SK-N-SH (cell line): ENCODE data around the gene SPPL2C. TPM values are rescaled to one million over a fixed set of nuclear protein-coding genes. Genes with fewer than 3 reads are reported as not detected.

Experiments
- CTCF ChIA-PET: fragments of 300-600, 350-600 bp; formaldehyde crosslinking; extraction: SDS; loops from one replicate; lab custom pipeline; 2021; lab: Yijun Ruan, JAX
- POLR2A ChIA-PET: fragments of 350-600 bp; sonication (Branson Sonifier 250); formaldehyde crosslinking; extraction: SDS; loops from one replicate; lab custom pipeline; 2020; ENCODE audit warnings: antibody characterized with exemption, inconsistent platforms; lab: Yijun Ruan, JAX
- DNase-seq: peaks from one replicate; pipeline ENCODE4 v3.0.0; 2012
- H2AFZ ChIP-seq: fragments of 200-600 bp; sonication (generic); 2 replicates; pipeline ENCODE4 v1.8.1; 2016; ENCODE audit warnings: antibody characterized with exemption, mild to moderate bottlenecking, low read depth
- H3F3A ChIP-seq: fragments of 200-600 bp; sonication (generic); replicated peaks from 2 replicates; pipeline ENCODE3; 2016; ENCODE audit warnings: antibody characterized with exemption, mild to moderate bottlenecking; ENCODE audit not compliant: insufficient read depth
- H3K27ac ChIP-seq, 2 experiments: fragments of 200-500 bp in 1 of 2; fragments of 200-600 bp in 1 of 2; sonication (Bioruptor generic) in 1 of 2; sonication (generic), shearing (Covaris generic) in 1 of 2; 2 replicates each; pipeline versions ENCODE4 v1.5.1 to v1.6.1; 2014 to 2016; ENCODE audit warnings: low read depth in 2 of 2, inconsistent platforms in 1 of 2, low read length in 1 of 2, mild to moderate bottlenecking in 1 of 2, mixed read lengths in 1 of 2
- H3K27me3 ChIP-seq: fragments of 200-600 bp; sonication (generic), shearing (Covaris generic); 2 replicates; pipeline ENCODE4 v1.6.1; 2016; ENCODE audit warnings: mixed run types; ENCODE audit not compliant: insufficient read depth
- H3K36me3 ChIP-seq, 2 experiments: fragments of 200-500 bp in 1 of 2; fragments of 200-600 bp in 1 of 2; sonication (Bioruptor generic) in 1 of 2; sonication (generic) in 1 of 2; replicated peaks in 1 of 2; 2 replicates each; pipeline versions ENCODE3 to v1.5.1; 2014 to 2016; ENCODE audit warnings: low read length in 1 of 2, mild to moderate bottlenecking in 1 of 2; ENCODE audit not compliant: insufficient read depth in 2 of 2, control insufficient read depth in 1 of 2
- H3K4me1 ChIP-seq, 2 experiments: fragments of 200-500 bp in 1 of 2; fragments of 200-600 bp in 1 of 2; sonication (Bioruptor generic) in 1 of 2; sonication (generic), shearing (Covaris generic) in 1 of 2; 2 replicates each; pipeline versions ENCODE4 v1.5.1 to v1.6.1; 2014 to 2016; ENCODE audit warnings: low read depth in 1 of 2, low read length in 1 of 2, mixed run types in 1 of 2; ENCODE audit not compliant: insufficient read depth in 2 of 2, control insufficient read depth in 1 of 2
- H3K4me2 ChIP-seq: fragments of 200-600 bp; sonication (generic), shearing (Covaris generic); 2 replicates; pipeline ENCODE4 v1.6.1; 2017; ENCODE audit warnings: mixed run types
- H3K4me3 ChIP-seq, 2 experiments: fragments of 200-500 bp in 1 of 2; fragments of 200-600 bp in 1 of 2; sonication (Bioruptor generic) in 1 of 2; sonication (generic), shearing (Covaris generic) in 1 of 2; 2 replicates each; pipeline versions ENCODE4 v1.5.1 to v1.8.1; 2014 to 2016; ENCODE audit warnings: low read depth in 2 of 2, inconsistent platforms in 1 of 2, low read length in 1 of 2, mild to moderate bottlenecking in 1 of 2, mixed read lengths in 1 of 2, moderate library complexity in 1 of 2
- H3K79me2 ChIP-seq: fragments of 200-600 bp; sonication (generic); 2 replicates; pipeline ENCODE4 v1.8.1; 2017; ENCODE audit warnings: mild to moderate bottlenecking; ENCODE audit not compliant: insufficient read depth
- H3K9ac ChIP-seq: fragments of 200-600 bp; sonication (generic); 2 replicates; pipeline ENCODE4 v1.6.1; 2017; ENCODE audit warnings: mixed run types
- H3K9me2 ChIP-seq: fragments of 200-600 bp; sonication (generic); 2 replicates; pipeline ENCODE4 v1.6.1; 2017; ENCODE audit warnings: mixed run types
- H3K9me3 ChIP-seq: fragments of 200-600 bp; sonication (generic); 2 replicates; pipeline ENCODE4 v1.6.1; 2017; ENCODE audit warnings: mixed run types, mild to moderate bottlenecking, moderate library complexity
- H4K20me1 ChIP-seq: fragments of 200-600 bp; sonication (generic); 2 replicates; pipeline ENCODE4 v1.6.1; 2017; ENCODE audit warnings: mild to moderate bottlenecking, mixed run types; ENCODE audit not compliant: insufficient read depth
- EP300 ChIP-seq, 2 experiments: IDR thresholded peaks; 2 replicates each; pipeline versions ENCODE4 v1.4.0 to v1.6.1; 2012; ENCODE audit warnings: borderline replicate concordance in 1 of 2, low read depth in 1 of 2, low read length in 1 of 2
- FOXM1 ChIP-seq: IDR thresholded peaks from 2 replicates; pipeline ENCODE4 v1.4.0; 2012; ENCODE audit warnings: low read depth, mild to moderate bottlenecking
- MEF2A ChIP-seq: IDR thresholded peaks from 2 replicates; pipeline ENCODE4 v1.4.0; 2012; ENCODE audit warnings: low read depth, borderline replicate concordance
- RCOR1 ChIP-seq: fragments of 150-350 bp; IDR thresholded peaks from 2 replicates; pipeline ENCODE4 v1.6.1; 2017; ENCODE audit warnings: antibody characterized with exemption, low read length
- SIN3A ChIP-seq: IDR thresholded peaks from 2 replicates; pipeline ENCODE4 v1.6.1; 2012; ENCODE audit warnings: low read depth, mild to moderate bottlenecking, low read length, moderate library complexity, borderline replicate concordance
- WGBS: methylation state at CpG from one replicate; pipeline ENCODE4 v1.1.6; 2017; ENCODE audit warnings: low lambda C conversion rate; 5-methylcytosine and 5-hydroxymethylcytosine counted together
- polyA plus RNA-seq, 3 experiments: library from polyadenylated mRNA; depleted of rRNA; stranded (reverse); fragments of >200 nt; gene quantifications; 2 replicates each; pipeline ENCODE4 v1.2.3, GENCODE V29; 2012
- TF ChIP-seq, protein P1 (sequence below): IDR thresholded peaks from 2 replicates; pipeline ENCODE4 v1.4.0; 2012; ENCODE audit warnings: low read depth, borderline replicate concordance
- TF ChIP-seq, protein P2 (sequence below): IDR thresholded peaks from 2 replicates; pipeline ENCODE4 v1.6.1; 2012; ENCODE audit warnings: mild to moderate bottlenecking, low read depth, low read length, moderate library complexity
- TF ChIP-seq, protein P3 (sequence below): IDR thresholded peaks from 2 replicates; pipeline ENCODE4 v1.4.0; 2012; ENCODE audit warnings: low read depth

SPPL2C gene, protein sequence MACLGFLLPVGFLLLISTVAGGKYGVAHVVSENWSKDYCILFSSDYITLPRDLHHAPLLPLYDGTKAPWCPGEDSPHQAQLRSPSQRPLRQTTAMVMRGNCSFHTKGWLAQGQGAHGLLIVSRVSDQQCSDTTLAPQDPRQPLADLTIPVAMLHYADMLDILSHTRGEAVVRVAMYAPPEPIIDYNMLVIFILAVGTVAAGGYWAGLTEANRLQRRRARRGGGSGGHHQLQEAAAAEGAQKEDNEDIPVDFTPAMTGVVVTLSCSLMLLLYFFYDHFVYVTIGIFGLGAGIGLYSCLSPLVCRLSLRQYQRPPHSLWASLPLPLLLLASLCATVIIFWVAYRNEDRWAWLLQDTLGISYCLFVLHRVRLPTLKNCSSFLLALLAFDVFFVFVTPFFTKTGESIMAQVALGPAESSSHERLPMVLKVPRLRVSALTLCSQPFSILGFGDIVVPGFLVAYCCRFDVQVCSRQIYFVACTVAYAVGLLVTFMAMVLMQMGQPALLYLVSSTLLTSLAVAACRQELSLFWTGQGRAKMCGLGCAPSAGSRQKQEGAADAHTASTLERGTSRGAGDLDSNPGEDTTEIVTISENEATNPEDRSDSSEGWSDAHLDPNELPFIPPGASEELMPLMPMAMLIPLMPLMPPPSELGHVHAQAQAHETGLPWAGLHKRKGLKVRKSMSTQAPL
- not detected in 2 replicates for polyA plus RNA-seq (2012; rRNA removed)
- polyA plus RNA-seq (2012; cell fraction: cytosol; rRNA removed) = not detected in 2 replicates
- not detected in 2 replicates for polyA plus RNA-seq (2012; cell fraction: nucleus; rRNA removed)

GRCh38 chr17:45844695-45845375 is at the start of gene SPPL2C:
Gene SPPL2C (plus strand): TSS chr17:45844881. CDS start chr17:45844907, 26 bp downstream.
- Histone ChIP-seq H3K27me3 (peaks cover 9% of the 10 kb centered on the region), H3K4me2 (no peak within 1 kb of the TSS), H3K36me3 (no peaks in the 10 kb centered on the region), H3K9me3 (no peaks in the 10 kb centered on the region), H3F3A (no peaks in the 10 kb centered on the region), H3K79me2 (no peaks in the 10 kb centered on the region), H3K9me2 (no peaks in the 10 kb centered on the region), H4K20me1 (no peaks in the 10 kb centered on the region), H3K27ac (no peak within 1 kb of the TSS), H3K4me1 (peaks cover 0 to 21% of the 10 kb centered on the region in 2 experiments; a peak in 1 of 4 replicates), H2AFZ (no peak within 1 kb of the TSS), H3K9ac (no peak within 1 kb of the TSS), H3K4me3 (no peak within 1 kb of the TSS)
- peak; percentile 43 for DNase-seq
- ChIA-PET CTCF (interaction anchor here (1.2 to 17.2 kb wide), 4 partner anchors 13 to 123 kb away, joined by 3 to 327 read pairs (median 4); no protein-coding TSS in a partner anchor), POLR2A (no interaction called here)
- TF ChIP-seq MEF2A (no peak), FOXM1 (no peak), RCOR1 (no peak), EP300 (IDR thresholded peaks at IDR 0.05; ENCODE audit: borderline replicate concordance in 1 of 2, low read depth in 1 of 2, low read length in 1 of 2) (no peak), SIN3A (no peak)
- TF ChIP-seq, protein P1, sequence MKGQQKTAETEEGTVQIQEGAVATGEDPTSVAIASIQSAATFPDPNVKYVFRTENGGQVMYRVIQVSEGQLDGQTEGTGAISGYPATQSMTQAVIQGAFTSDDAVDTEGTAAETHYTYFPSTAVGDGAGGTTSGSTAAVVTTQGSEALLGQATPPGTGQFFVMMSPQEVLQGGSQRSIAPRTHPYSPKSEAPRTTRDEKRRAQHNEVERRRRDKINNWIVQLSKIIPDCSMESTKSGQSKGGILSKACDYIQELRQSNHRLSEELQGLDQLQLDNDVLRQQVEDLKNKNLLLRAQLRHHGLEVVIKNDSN = no peak
- TF ChIP-seq, protein P2, sequence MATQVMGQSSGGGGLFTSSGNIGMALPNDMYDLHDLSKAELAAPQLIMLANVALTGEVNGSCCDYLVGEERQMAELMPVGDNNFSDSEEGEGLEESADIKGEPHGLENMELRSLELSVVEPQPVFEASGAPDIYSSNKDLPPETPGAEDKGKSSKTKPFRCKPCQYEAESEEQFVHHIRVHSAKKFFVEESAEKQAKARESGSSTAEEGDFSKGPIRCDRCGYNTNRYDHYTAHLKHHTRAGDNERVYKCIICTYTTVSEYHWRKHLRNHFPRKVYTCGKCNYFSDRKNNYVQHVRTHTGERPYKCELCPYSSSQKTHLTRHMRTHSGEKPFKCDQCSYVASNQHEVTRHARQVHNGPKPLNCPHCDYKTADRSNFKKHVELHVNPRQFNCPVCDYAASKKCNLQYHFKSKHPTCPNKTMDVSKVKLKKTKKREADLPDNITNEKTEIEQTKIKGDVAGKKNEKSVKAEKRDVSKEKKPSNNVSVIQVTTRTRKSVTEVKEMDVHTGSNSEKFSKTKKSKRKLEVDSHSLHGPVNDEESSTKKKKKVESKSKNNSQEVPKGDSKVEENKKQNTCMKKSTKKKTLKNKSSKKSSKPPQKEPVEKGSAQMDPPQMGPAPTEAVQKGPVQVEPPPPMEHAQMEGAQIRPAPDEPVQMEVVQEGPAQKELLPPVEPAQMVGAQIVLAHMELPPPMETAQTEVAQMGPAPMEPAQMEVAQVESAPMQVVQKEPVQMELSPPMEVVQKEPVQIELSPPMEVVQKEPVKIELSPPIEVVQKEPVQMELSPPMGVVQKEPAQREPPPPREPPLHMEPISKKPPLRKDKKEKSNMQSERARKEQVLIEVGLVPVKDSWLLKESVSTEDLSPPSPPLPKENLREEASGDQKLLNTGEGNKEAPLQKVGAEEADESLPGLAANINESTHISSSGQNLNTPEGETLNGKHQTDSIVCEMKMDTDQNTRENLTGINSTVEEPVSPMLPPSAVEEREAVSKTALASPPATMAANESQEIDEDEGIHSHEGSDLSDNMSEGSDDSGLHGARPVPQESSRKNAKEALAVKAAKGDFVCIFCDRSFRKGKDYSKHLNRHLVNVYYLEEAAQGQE = no peak
- TF ChIP-seq, protein P3, sequence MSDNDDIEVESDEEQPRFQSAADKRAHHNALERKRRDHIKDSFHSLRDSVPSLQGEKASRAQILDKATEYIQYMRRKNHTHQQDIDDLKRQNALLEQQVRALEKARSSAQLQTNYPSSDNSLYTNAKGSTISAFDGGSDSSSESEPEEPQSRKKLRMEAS = no peak
- 70% methylated on average over 24 of the region's 25 CpGs for WGBS
